ENCODE results near the gene R3HDM2.
"Not testable (repeated sequence)": the region's sequence is repeated elsewhere in the genome, so short reads cannot be mapped to it uniquely, and the experiment has no call there.

The R3HDM2 gene

GRCh38 chr12:57430112-57430930, 522 bp downstream of the R3HDM2 start:
- H3K36me3 ChIP-seq (ENCODE audit: control insufficient read depth in 1 of 2, insufficient read depth in 2 of 2, low read length in 2 of 2): peaks cover 0 to 4% of the 10 kb centered on the region in 2 experiments
- peak overlapping the region; percentile 64 for H3K4ac ChIP-seq (ENCODE audit: low read depth, low read length)
- no peak overlapping the region for H2BK12ac ChIP-seq (ENCODE audit: low read length)
- H2BK120ac ChIP-seq (ENCODE audit: insufficient read depth, low read length, poor library complexity): no peak overlapping the region
- H3K27ac ChIP-seq (ENCODE audit: low read depth, low read length): peak overlapping the region; percentile 81
- peak overlapping the region; percentile 73 for H2BK5ac ChIP-seq (ENCODE audit: low read depth, low read length, poor library complexity)
- H3K23ac ChIP-seq (ENCODE audit: low read length): peak overlapping the region; percentile 76
- peaks cover 0 to 2% of the 10 kb centered on the region in 2 experiments for H3K4me1 ChIP-seq (ENCODE audit: control insufficient read depth in 1 of 2, insufficient read depth in 2 of 2, low read length in 2 of 2)
- H3K4me3 ChIP-seq (ENCODE audit: low read depth, low read length): peak overlapping the region; percentile 80
- peak; percentile 36 to 71 for DNase-seq
- H3K9me3 ChIP-seq (ENCODE audit: insufficient read depth, low read depth, low read length): no peaks in the 10 kb centered on the region
- peaks cover 2% of the 10 kb centered on the region for H3K79me2 ChIP-seq (ENCODE audit: control insufficient read depth, insufficient read depth, low read length, poor library complexity)
- H2AFZ ChIP-seq (ENCODE audit: insufficient read depth, low read length, poor library complexity): peak overlapping the region; percentile 45
- peak overlapping the region; percentile 88 for H4K8ac ChIP-seq (ENCODE audit: low read depth, low read length)
- no peaks in the 10 kb centered on the region for H3K27me3 ChIP-seq (ENCODE audit: insufficient read depth, low read length)
- no CpG with 5 or more reads among the region's 74 CpGs for WGBS (ENCODE audit: extremely low coverage, insufficient coverage, insufficient read length)
- peak overlapping the region; percentile 61 for H3K18ac ChIP-seq (ENCODE audit: low read length)
- H3K14ac ChIP-seq (ENCODE audit: low read length): peak overlapping the region; percentile 65
- peak overlapping the region; percentile 87 for H3K9ac ChIP-seq (ENCODE audit: low read length)
- H3K4me2 ChIP-seq (ENCODE audit: low read length): peak overlapping the region; percentile 96
- H4K91ac ChIP-seq (ENCODE audit: low read depth, low read length): peak overlapping the region; percentile 86
- H4K12ac ChIP-seq (ENCODE audit: low read depth, low read length): no peak overlapping the region
- H3K79me1 ChIP-seq (ENCODE audit: low read length): peaks cover 8% of the 10 kb centered on the region
- no peak overlapping the region for H2AK5ac ChIP-seq (ENCODE audit: low read length)

- Histone ChIP-seq H3K79me1 (ENCODE audit: low read length) (peaks cover 8% of the 10 kb centered on the region), H2BK5ac (ENCODE audit: low read depth, low read length, poor library complexity) (no peak overlapping the region), H3K27ac (ENCODE audit: low read depth, low read length) (no peak overlapping the region), H2BK120ac (ENCODE audit: insufficient read depth, low read length, poor library complexity) (no peak overlapping the region), H3K18ac (ENCODE audit: low read length) (peak overlapping the region; percentile 65), H3K4me1 (ENCODE audit: control insufficient read depth in 1 of 2, insufficient read depth in 2 of 2, low read length in 2 of 2) (peaks cover 0 to 2% of the 10 kb centered on the region in 2 experiments), H2AK5ac (ENCODE audit: low read length) (no peak overlapping the region), H3K4me2 (ENCODE audit: low read length) (peak overlapping the region; percentile 96), H3K9me3 (ENCODE audit: insufficient read depth, low read depth, low read length) (no peaks in the 10 kb centered on the region), H3K23ac (ENCODE audit: low read length) (no peak overlapping the region), H3K9ac (ENCODE audit: low read length) (no peak overlapping the region), H3K4ac (ENCODE audit: low read depth, low read length) (peak overlapping the region; percentile 95), H3K27me3 (ENCODE audit: insufficient read depth, low read length) (no peaks in the 10 kb centered on the region), H4K12ac (ENCODE audit: low read depth, low read length) (peak overlapping the region; percentile 75), H3K36me3 (ENCODE audit: control insufficient read depth in 1 of 2, insufficient read depth in 2 of 2, low read length in 2 of 2) (peaks cover 0 to 4% of the 10 kb centered on the region in 2 experiments), H2AFZ (ENCODE audit: insufficient read depth, low read length, poor library complexity) (no peak overlapping the region), H3K14ac (ENCODE audit: low read length) (peak overlapping the region; percentile 56), H3K4me3 (ENCODE audit: low read depth, low read length) (no peak overlapping the region), H3K79me2 (ENCODE audit: control insufficient read depth, insufficient read depth, low read length, poor library complexity) (peaks cover 2% of the 10 kb centered on the region), H2BK12ac (ENCODE audit: low read length) (no peak overlapping the region), H4K91ac (ENCODE audit: low read depth, low read length) (no peak overlapping the region), H4K8ac (ENCODE audit: low read depth, low read length) (peak overlapping the region; percentile 84)
- DNase-seq: peak in 1 of 2 donors; percentile 49
- no CpG with 5 or more reads among the region's 9 CpGs for WGBS (ENCODE audit: extremely low coverage, insufficient coverage, insufficient read length)
Observed at GRCh38 chr12:57429473-57430111, 1.3 kb downstream of the R3HDM2 start.

- no peak overlapping the region for H2AFZ ChIP-seq (ENCODE audit: insufficient read depth, low read length, poor library complexity)
- H3K27me3 ChIP-seq (ENCODE audit: insufficient read depth, low read length): no peaks in the 10 kb centered on the region
- no peak overlapping the region for H4K8ac ChIP-seq (ENCODE audit: low read depth, low read length)
- no peak for DNase-seq
- no peak overlapping the region for H3K4me2 ChIP-seq (ENCODE audit: low read length)
- no peak overlapping the region for H2BK12ac ChIP-seq (ENCODE audit: low read length)
- no peak overlapping the region for H3K27ac ChIP-seq (ENCODE audit: low read depth, low read length)
- H3K4ac ChIP-seq (ENCODE audit: low read depth, low read length): peak overlapping the region; percentile 55
- H2BK5ac ChIP-seq (ENCODE audit: low read depth, low read length, poor library complexity): no peak overlapping the region
- H3K14ac ChIP-seq (ENCODE audit: low read length): no peak overlapping the region
- H4K12ac ChIP-seq (ENCODE audit: low read depth, low read length): no peak overlapping the region
- no peak overlapping the region for H3K4me3 ChIP-seq (ENCODE audit: low read depth, low read length)
- H3K79me2 ChIP-seq (ENCODE audit: control insufficient read depth, insufficient read depth, low read length, poor library complexity): peaks cover 2% of the 10 kb centered on the region
- H3K9me3 ChIP-seq (ENCODE audit: insufficient read depth, low read depth, low read length): no peaks in the 10 kb centered on the region
- no CpG with 5 or more reads among the region's 6 CpGs for WGBS (ENCODE audit: extremely low coverage, insufficient coverage, insufficient read length)
- peaks cover 0 to 2% of the 10 kb centered on the region in 2 experiments for H3K4me1 ChIP-seq (ENCODE audit: control insufficient read depth in 1 of 2, insufficient read depth in 2 of 2, low read length in 2 of 2)
- H2BK120ac ChIP-seq (ENCODE audit: insufficient read depth, low read length, poor library complexity): no peak overlapping the region
- H3K9ac ChIP-seq (ENCODE audit: low read length): no peak overlapping the region
- H4K91ac ChIP-seq (ENCODE audit: low read depth, low read length): no peak overlapping the region
- no peak overlapping the region for H3K23ac ChIP-seq (ENCODE audit: low read length)
- peaks cover 8% of the 10 kb centered on the region for H3K79me1 ChIP-seq (ENCODE audit: low read length)
- peaks cover 0 to 4% of the 10 kb centered on the region in 2 experiments for H3K36me3 ChIP-seq (ENCODE audit: control insufficient read depth in 1 of 2, insufficient read depth in 2 of 2, low read length in 2 of 2)
- H2AK5ac ChIP-seq (ENCODE audit: low read length): no peak overlapping the region
- no peak overlapping the region for H3K18ac ChIP-seq (ENCODE audit: low read length)
Observed at GRCh38 chr12:57428965-57429364, 1.9 kb downstream of the R3HDM2 start.

GRCh38 chr12:57426948-57427347, 3.9 kb downstream of the R3HDM2 start:
- H2BK5ac ChIP-seq (ENCODE audit: low read depth, low read length, poor library complexity); H3K27ac ChIP-seq (ENCODE audit: low read depth, low read length): not testable (repeated sequence)
- WGBS (ENCODE audit: extremely low coverage, insufficient coverage, insufficient read length): no CpG with 5 or more reads among the region's 10 CpGs

More at GRCh38 chr12:57426948-57427347, 3.9 kb downstream of the R3HDM2 start:
- H2AK5ac ChIP-seq (ENCODE audit: low read length); H3K9me3 ChIP-seq (ENCODE audit: insufficient read depth, low read depth, low read length); H3K9ac ChIP-seq (ENCODE audit: low read length); H4K12ac ChIP-seq (ENCODE audit: low read depth, low read length); H3K79me2 ChIP-seq (ENCODE audit: control insufficient read depth, insufficient read depth, low read length, poor library complexity); H2BK12ac ChIP-seq (ENCODE audit: low read length); H3K4ac ChIP-seq (ENCODE audit: low read depth, low read length); H3K18ac ChIP-seq (ENCODE audit: low read length); H3K79me1 ChIP-seq (ENCODE audit: low read length); DNase-seq; H3K27me3 ChIP-seq (ENCODE audit: insufficient read depth, low read length); H2AFZ ChIP-seq (ENCODE audit: insufficient read depth, low read length, poor library complexity); H2BK120ac ChIP-seq (ENCODE audit: insufficient read depth, low read length, poor library complexity); H4K91ac ChIP-seq (ENCODE audit: low read depth, low read length); H3K23ac ChIP-seq (ENCODE audit: low read length); H3K4me3 ChIP-seq (ENCODE audit: low read depth, low read length); H3K14ac ChIP-seq (ENCODE audit: low read length); H3K4me1 ChIP-seq (ENCODE audit: control insufficient read depth in 1 of 2, insufficient read depth in 2 of 2, low read length in 2 of 2); H3K4me2 ChIP-seq (ENCODE audit: low read length); H4K8ac ChIP-seq (ENCODE audit: low read depth, low read length): not testable (repeated sequence)
- peaks cover 3 to 13% of the 10 kb centered on the region in 2 experiments for H3K36me3 ChIP-seq (ENCODE audit: control insufficient read depth in 1 of 2, insufficient read depth in 2 of 2, low read length in 2 of 2)

Measured in trophoblast cell (in vitro differentiated cells and primary cell).